ENCODE data around the gene NECAB3. TPM values are rescaled to one million over a fixed set of nuclear protein-coding genes. Genes with fewer than 3 reads are reported as not detected.

The NECAB3 gene
- total RNA-seq, 2 donors from 2014 or later: 18.5 to 18.8 TPM

DNA sequence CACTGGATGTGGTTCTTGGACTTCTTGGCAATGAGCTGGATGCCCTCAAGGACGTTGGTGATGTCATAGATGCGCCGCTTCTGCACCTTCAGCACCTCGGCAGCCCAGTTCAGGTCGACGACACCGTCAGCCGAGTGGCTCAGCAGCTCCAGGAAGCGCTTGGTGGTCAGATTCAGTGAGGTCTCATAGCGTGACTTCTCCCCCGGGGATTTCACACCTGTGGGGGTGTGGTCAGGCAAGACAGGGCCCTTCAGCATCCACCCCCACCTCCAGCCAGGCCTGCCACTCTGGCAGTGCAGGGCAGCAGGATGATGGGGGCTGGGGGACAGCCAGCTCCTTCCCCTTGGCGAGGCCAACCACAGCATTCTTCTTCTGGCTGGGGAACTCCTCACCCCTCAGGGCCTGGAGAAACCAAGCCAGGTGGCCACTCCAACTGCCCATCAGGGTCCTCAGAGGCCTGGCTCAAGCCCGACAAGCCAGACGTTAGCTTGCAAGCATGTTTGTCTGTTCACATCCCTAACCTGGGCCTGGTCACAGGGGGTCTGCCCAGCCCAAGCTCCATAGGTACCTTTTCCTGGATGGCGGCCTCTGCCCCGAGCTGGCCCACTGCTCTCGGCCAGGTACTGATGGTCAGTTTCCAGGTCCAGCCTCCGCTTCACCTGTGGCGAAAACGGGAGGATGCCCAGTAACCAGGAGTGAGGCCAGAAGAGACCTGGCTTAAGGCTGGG lies 5.7 kb upstream of the NECAB3 start:
- H3K9me3 Mint-ChIP-seq: no peaks in the 10 kb centered on the region
- peak overlapping the region; percentile 60 to 66 for H3K4me3 Mint-ChIP-seq
- H3K27ac Mint-ChIP-seq: peak overlapping the region; percentile 68
- DNase-seq (peak; percentile 69 to 75), ATAC-seq (replicated peaks in 1 of 2) (peak; percentile 68 to 77)
- H3K27me3 Mint-ChIP-seq (ENCODE audit: low read depth): no peaks in the 10 kb centered on the region
- peaks cover 4 to 26% of the 10 kb centered on the region in 2 donors for H3K36me3 Mint-ChIP-seq (ENCODE audit: insufficient read depth in 2 of 2)
- peaks cover 78% of the 10 kb centered on the region for H3K4me1 Mint-ChIP-seq (ENCODE audit: low read depth)

DNA sequence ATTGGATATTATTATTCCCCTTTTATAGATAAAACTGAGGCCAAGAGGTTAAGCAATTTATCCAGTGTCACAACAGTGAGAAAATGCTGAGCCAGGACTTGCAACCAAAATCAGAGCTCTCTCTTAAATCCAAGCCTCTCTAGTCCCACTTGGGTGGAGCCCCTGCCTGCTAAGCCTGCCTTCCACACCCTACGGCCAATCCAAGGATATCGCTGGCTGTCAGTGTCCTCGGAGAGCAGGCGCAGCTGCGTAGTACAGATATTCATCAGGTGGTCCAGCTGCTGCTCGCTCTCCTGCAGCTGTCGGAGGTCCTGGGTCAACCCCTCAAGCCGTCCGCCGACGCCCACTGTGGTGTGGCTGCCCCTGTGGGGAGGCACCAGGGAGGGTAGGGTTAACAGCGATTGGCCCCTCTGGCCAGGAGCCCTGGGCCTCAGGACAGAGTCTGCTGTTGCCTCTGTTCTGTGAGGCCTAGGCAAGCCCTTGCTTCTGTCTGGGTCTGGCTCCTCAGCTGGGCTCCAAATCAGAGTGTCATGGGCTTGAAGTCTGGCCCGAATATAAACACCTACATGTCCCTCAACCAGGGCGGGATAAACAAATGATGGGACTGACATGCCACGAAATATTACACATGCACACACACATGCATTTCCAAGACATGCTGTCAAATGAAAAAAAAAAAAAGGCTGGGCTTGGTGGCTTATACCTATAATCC lies 3.9 kb upstream of the NECAB3 start:
- Mint-ChIP-seq H3K4me1 (ENCODE audit: low read depth) (peaks cover 73% of the 10 kb centered on the region), H3K4me3 (peak overlapping the region; percentile 60 to 66), H3K9me3 (no peaks in the 10 kb centered on the region), H3K27me3 (ENCODE audit: low read depth) (no peaks in the 10 kb centered on the region), H3K36me3 (ENCODE audit: insufficient read depth in 2 of 2) (peaks cover 4 to 23% of the 10 kb centered on the region in 2 donors), H3K27ac (no peak overlapping the region)
- ATAC-seq (replicated peaks in 1 of 2) (no peak), DNase-seq (no peak)

GRCh38 chr20:33676652-33677645 lies 2.7 kb upstream of the NECAB3 start:
- Mint-ChIP-seq H3K27me3 (ENCODE audit: low read depth) (no peaks in the 10 kb centered on the region), H3K4me1 (ENCODE audit: low read depth) (peaks cover 68% of the 10 kb centered on the region), H3K36me3 (ENCODE audit: insufficient read depth in 2 of 2) (peaks cover 4 to 22% of the 10 kb centered on the region in 2 donors), H3K27ac (no peak overlapping the region), H3K9me3 (no peaks in the 10 kb centered on the region), H3K4me3 (no peak overlapping the region)
- no peak for ATAC-seq (replicated peaks in 1 of 2)
- DNase-seq: no peak

- Mint-ChIP-seq H3K4me1 (ENCODE audit: low read depth) (peaks cover 60% of the 10 kb centered on the region), H3K9me3 (no peaks in the 10 kb centered on the region), H3K27ac (no peak overlapping the region), H3K4me3 (no peak overlapping the region), H3K36me3 (ENCODE audit: insufficient read depth in 2 of 2) (peaks cover 4 to 19% of the 10 kb centered on the region in 2 donors), H3K27me3 (ENCODE audit: low read depth) (no peaks in the 10 kb centered on the region)
- DNase-seq (no peak), ATAC-seq (replicated peaks in 1 of 2) (no peak)
Observed at GRCh38 chr20:33676121-33676520, 1.9 kb upstream of the NECAB3 start.

DNA sequence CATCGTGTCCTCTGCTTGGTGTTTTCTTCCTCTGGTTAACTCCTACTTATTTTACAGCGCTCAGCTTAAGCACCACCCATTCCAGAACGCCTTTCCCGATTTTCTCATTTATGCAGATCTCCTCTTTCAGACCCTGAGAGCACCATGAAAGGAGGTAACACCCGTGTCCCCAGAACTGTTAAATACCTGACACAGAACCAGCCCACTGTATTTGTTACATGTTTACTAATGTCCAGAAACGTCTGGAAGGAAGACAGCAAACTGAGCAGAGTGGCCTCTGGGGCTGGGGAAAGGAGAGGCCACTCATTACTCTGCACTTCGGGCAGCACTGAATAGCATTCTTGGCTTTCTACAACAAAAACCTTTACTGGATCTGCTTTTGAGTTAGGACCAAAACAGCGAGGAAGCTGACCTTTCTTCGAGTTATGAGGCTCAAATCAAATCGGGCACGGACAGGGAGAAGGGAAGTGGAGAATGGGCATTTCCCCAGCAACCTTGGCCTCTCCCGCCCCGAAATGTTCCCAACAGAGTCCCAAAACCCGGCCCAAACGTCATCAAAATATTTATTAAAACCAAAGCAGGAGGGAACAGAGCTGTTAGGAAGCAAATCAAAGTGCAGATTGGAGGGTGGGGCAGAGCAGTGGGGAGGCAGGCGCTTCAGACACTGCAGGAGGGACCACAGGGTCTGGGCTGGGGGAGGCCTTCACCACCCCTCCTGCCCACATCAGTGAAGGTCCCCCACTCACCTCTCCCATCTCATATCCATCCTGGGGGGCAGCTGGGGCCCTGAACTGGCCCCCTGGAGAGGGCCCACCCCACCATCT lies 1.1 kb upstream of the NECAB3 start:
- Mint-ChIP-seq H3K4me3 (peak overlapping the region; percentile 73 to 75), H3K9me3 (no peaks in the 10 kb centered on the region), H3K27me3 (ENCODE audit: low read depth) (no peaks in the 10 kb centered on the region), H3K4me1 (ENCODE audit: low read depth) (peaks cover 52% of the 10 kb centered on the region), H3K36me3 (ENCODE audit: insufficient read depth in 2 of 2) (peaks cover 4 to 19% of the 10 kb centered on the region in 2 donors), H3K27ac (no peak overlapping the region)
- DNase-seq (no peak), ATAC-seq (replicated peaks in 1 of 2) (no peak)

- H3K27me3 Mint-ChIP-seq (ENCODE audit: low read depth): no peaks in the 10 kb centered on the region
- H3K9me3 Mint-ChIP-seq: no peaks in the 10 kb centered on the region
- no peak overlapping the region for H3K27ac Mint-ChIP-seq
- no peak for DNase-seq
- H3K4me3 Mint-ChIP-seq: peak overlapping the region; percentile 82 to 87
- ATAC-seq (replicated peaks in 1 of 2): no peak
- peaks cover 35% of the 10 kb centered on the region for H3K4me1 Mint-ChIP-seq (ENCODE audit: low read depth)
- peaks cover under 1 to 9% of the 10 kb centered on the region in 2 donors for H3K36me3 Mint-ChIP-seq (ENCODE audit: insufficient read depth in 2 of 2)
Observed at GRCh38 chr20:33673410-33674293, 576 bp downstream of the NECAB3 start.

DNA sequence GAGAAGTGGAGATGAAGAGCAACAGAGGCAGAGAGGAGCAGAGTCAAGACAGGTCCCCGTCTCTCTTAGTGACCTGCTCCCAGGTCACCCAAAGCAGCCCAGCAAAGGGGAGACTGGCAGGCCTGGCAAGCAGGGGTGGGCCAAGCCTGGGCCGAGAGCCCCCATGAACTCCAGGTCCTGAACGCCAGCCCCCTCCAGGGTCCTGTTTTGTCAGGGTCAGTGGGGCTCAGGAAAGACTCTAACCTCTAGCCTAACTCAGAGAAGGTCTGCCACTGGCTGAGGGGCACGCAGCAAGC lies 1.2 kb downstream of the NECAB3 start:
- no peaks in the 10 kb centered on the region for H3K27me3 Mint-ChIP-seq (ENCODE audit: low read depth)
- no peaks in the 10 kb centered on the region for H3K9me3 Mint-ChIP-seq
- ATAC-seq (replicated peaks in 1 of 2) (no peak), DNase-seq (no peak)
- H3K27ac Mint-ChIP-seq: no peak overlapping the region
- H3K36me3 Mint-ChIP-seq (ENCODE audit: insufficient read depth in 2 of 2): peaks cover 0 to 9% of the 10 kb centered on the region in 2 donors
- H3K4me1 Mint-ChIP-seq (ENCODE audit: low read depth): peaks cover 35% of the 10 kb centered on the region
- peak overlapping the region; percentile 82 to 87 for H3K4me3 Mint-ChIP-seq

DNA sequence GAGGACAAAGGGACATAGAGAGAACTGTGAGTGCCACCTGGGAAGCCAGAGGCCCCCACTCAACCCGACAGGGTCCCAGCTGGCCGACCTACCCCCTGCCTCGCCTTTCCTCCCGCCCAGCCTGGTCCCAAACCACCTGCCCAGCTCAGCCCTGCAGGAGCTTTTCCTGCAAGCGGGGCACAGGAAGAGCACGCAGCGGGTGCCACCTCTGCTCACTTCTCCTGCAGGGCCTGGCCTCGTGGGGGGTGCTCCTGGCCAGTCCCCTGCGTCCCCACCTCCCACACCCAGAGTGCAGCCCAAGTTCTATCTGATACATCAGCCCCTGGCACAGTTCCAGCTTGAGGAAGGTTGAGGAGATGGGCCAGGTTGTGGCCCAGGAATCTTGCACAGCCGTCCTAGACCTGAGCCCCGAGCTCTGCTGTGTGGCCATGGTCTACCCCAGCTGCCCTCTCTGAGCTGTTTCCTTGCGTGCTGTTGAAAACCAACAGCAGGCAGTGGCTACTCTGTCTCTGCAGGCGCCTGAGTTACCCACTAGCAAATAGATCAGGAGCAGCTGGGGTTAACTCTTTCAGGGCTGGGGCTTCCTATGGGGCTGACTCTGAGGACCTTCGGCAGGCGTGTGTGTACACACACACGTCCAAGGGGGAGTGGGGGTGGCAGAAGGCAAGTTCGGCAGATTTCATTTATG lies 1.7 kb downstream of the NECAB3 start:
- Mint-ChIP-seq H3K27me3 (ENCODE audit: low read depth) (no peaks in the 10 kb centered on the region), H3K36me3 (ENCODE audit: insufficient read depth in 2 of 2) (peaks cover 0 to 6% of the 10 kb centered on the region in 2 donors), H3K4me1 (ENCODE audit: low read depth) (peaks cover 36% of the 10 kb centered on the region), H3K4me3 (peak overlapping the region; percentile 82 to 87), H3K27ac (no peak overlapping the region), H3K9me3 (no peaks in the 10 kb centered on the region)
- ATAC-seq (replicated peaks in 1 of 2) (no peak), DNase-seq (no peak)

- Mint-ChIP-seq H3K27me3 (ENCODE audit: low read depth) (no peaks in the 10 kb centered on the region), H3K9me3 (no peaks in the 10 kb centered on the region), H3K27ac (no peak overlapping the region), H3K4me3 (no peak overlapping the region), H3K4me1 (ENCODE audit: low read depth) (peaks cover 37% of the 10 kb centered on the region), H3K36me3 (ENCODE audit: insufficient read depth in 2 of 2) (peaks cover 0 to 5% of the 10 kb centered on the region in 2 donors)
- DNase-seq (no peak), ATAC-seq (replicated peaks in 1 of 2) (no peak)
Observed at GRCh38 chr20:33671573-33672288, 2.5 kb downstream of the NECAB3 start.

DNA sequence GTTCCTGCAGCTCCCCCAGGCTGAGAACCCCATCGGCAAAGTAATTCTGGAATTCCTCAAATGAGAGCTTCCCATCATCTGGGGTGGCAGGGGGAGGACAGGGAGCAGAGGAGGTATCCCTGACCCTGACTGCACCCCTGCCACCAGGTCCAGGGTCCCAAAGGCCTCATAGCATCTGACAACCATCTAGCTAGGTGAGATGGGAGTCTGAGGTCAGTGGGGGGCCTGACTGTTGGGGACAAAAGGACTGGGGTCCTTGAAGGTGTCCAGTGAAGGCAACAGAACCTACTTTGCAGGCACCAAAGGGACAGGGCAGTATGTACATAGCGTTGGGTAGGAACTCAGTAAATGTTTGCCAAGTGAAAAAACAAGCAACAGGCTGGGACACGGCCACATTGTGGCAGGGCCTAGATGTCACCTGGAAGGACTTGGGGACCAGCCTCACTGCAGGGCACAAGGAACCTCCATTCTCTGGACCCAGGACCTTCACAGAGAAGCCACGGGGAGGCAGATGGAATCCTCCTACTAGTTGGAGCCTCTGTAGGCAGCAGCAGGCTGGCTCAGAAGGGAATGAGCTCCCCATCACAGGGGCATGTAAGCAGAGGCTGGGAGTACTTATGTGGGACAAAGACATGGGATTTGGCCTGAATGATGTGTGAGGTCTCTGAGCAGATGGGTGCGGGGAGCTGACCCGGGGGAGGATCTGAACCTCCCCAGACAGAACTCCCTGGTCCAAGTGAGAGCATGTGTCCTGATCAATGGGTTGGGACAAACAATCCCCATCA lies 3.3 kb downstream of the NECAB3 start:
- H3K9me3 Mint-ChIP-seq: no peaks in the 10 kb centered on the region
- DNase-seq (no peak), ATAC-seq (replicated peaks in 1 of 2) (no peak)
- H3K4me3 Mint-ChIP-seq: no peak overlapping the region
- H3K27ac Mint-ChIP-seq: no peak overlapping the region
- no peaks in the 10 kb centered on the region for H3K27me3 Mint-ChIP-seq (ENCODE audit: low read depth)
- H3K36me3 Mint-ChIP-seq (ENCODE audit: insufficient read depth in 2 of 2): peaks cover 0 to 5% of the 10 kb centered on the region in 2 donors
- peaks cover 41% of the 10 kb centered on the region for H3K4me1 Mint-ChIP-seq (ENCODE audit: low read depth)
